Inflammatory macrophage treated with lipopolysaccharide for 4 hours (primary cell): ENCODE measurements around the gene FOXI3.
A peak's percentile ranks its signal among the peaks of the same experiment; 100 is the strongest.

Source experiments
- DNase-seq: peaks from one replicate; pipeline ENCODE4 v3.0.0-alpha.2; 2020

Gene FOXI3

GRCh38 chr2:88452565-88452905 is at the start of gene FOXI3:
Gene FOXI3 (minus strand): TSS chr2:88452693. CDS start chr2:88452535, 158 bp downstream.
- DNase-seq = no peak

DNA sequence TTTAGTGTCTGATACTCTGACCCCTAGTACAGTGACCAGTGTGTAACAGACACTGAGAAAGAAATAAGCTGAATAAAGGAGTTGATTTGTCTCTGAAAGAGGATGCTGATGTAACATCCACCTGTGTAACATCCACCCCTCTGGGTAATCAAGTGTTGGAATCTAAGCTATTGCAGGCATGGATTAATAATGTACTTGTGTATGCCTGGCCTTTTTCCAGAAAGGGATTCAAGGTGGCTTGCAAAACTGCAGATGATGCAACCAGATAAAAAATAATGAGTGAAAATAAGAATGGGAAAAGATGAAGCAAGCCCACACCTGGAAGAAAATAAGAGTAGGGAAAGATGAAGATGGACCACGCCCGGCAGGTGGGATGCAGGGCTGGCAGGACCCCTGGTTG is 48.2 kb upstream of the FOXI3 start:
- DNase-seq = no peak

GRCh38 chr2:88499204-88499603 is 46.7 kb upstream of the FOXI3 start:
- no peak for DNase-seq

DNA sequence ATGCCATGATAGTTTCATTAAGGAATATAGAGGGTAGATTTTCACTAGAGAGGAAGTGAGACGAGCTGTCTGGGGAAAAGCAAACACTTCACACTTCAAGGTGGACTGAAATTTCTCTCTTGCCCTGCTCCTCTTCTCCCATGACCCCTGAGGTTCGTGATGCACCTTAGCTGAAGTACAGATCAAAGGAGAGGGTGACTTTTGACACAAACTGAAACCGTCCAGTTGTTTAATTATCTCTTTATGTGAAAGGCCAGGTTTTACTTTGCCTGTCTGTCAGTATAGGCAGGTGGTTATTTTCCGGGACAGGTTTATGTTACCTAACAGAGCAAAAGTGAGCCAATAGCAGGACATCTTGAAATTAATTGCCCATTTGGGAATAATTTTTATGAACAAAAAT is 41.0 kb upstream of the FOXI3 start:
- no peak for DNase-seq

DNA sequence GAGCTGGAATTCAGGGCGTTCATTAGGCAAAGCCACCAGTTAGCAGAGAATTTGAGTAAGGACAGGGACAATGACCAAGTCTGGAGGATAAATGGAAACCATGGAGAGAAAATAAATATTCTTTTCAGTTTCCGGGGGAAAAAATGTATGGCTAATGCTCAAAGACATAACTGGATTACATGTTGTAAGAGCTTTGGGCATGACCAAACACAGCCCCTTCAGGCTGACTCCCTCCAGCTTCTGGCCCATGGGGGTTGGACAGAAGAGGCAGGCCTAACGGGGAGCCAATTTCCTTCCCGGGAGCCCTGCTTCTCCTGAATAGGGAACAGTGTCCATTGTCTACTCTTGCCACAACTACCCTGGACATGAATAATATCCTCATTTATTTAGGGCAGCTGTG is 39.5 kb upstream of the FOXI3 start:
- no peak for DNase-seq

- DNase-seq = no peak
Measured at GRCh38 chr2:88489181-88489580, 36.7 kb upstream of the FOXI3 start.

GRCh38 chr2:88483200-88483599 is 30.7 kb upstream of the FOXI3 start:
- no peak for DNase-seq

GRCh38 chr2:88481691-88482336 is 29.3 kb upstream of the FOXI3 start:
- peak; percentile 30 for DNase-seq

GRCh38 chr2:88472811-88473210 is 20.3 kb upstream of the FOXI3 start:
- no peak for DNase-seq

DNA sequence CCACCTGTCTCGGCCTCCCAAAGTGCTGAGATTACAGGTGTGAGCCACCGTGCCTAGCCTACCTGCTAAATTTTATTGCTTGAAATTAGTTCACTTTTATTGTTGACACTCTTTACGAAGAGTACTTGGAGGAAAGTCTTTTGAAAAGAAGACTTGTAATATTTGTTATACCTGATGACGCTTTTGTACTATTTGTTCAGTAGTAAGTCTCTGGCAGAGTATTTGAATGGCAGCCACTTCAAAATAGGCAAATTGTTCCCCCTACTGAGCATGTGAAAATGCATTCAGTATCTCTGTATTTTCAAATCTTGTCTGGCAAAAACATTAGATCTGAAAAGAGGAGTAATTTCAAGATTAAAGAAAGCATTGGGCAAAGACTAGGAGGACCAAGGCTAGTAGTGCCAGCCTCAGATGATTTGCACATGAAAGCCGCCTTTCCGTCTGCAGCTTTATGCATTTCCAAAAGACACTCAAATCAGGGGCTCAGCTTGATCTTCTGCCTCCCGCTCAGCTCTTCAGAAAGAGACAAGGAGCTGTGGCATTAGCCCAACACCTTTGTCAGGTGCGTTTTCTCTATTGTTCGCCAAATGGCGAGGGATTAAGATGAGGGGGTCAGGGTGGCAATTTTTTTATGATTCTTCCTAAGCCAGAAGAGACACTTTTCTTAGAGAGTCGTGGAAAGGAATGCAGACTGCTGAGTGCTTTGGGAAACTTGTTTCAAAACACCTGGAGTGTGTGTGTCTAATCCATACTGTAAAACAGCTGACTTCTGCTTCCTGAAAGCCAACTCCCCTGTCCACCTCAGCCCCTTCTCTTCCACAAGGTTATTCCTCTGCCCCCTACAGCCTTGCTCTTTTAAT is 18.8 kb upstream of the FOXI3 start:
- DNase-seq = no peak

GRCh38 chr2:88469202-88470114 is 17.0 kb upstream of the FOXI3 start:
- DNase-seq = no peak

GRCh38 chr2:88464153-88464552 is 11.7 kb upstream of the FOXI3 start:
- DNase-seq = no peak

DNA sequence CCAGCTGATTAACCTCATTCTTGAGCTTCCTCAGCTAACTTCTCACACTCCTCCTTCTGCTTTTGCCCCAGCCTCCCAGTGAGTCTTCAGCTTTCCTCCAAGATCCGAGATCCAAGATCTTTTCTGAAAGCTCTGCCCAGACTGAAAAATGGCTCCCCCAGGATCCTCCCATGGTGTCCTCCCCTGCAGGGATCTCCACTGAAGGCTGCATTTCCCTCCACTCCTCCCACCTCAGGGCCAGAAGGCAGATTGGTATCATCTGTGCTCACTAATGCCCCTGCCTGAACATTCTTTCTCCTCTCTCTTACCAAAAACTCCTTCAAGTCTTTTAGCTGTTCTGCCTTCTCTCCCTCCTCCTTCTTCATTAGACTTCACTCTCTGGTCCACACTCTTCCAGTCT is 6.1 kb upstream of the FOXI3 start:
- DNase-seq = no peak

- DNase-seq = peak; percentile 2
Measured at GRCh38 chr2:88452980-88453582, 588 bp upstream of the FOXI3 start.

DNA sequence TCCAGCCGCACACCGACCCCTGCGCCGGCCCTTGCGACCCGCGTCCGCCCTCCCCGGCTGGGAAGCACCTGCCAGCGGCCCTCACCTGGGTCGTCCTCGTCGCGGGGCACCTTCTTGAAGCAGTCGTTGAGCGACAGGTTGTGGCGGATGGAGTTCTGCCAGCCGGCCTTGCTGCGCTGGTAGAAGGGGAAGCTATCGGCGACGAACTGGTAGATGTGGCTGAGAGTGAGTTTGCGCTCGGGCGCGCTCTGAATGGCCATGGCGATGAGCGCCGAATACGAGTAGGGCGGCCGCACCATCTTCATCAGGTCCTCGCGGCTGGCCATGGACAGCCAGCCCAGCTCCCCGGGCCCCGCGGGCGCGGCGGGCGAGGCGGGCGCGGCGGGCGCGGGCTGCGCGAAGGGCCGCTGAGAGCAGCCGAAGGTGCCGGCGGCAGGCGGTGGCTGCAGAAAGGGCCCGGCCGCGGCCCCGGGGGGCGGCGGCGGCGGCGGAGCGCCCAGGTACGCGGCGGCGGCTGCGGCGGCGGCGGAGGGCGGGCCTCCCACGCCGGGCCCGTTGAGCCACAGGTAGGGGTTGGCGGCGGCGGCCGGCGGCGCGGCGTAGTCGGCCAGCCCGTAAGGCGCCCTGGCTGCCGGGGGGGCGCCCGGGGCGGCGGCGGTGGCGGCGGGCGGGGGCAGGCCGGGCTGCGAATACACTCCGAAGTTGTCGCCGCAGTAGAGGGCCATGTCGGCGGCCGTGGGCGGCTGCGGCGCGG is 505 bp downstream of the FOXI3 start:
- DNase-seq = peak; percentile 2

DNA sequence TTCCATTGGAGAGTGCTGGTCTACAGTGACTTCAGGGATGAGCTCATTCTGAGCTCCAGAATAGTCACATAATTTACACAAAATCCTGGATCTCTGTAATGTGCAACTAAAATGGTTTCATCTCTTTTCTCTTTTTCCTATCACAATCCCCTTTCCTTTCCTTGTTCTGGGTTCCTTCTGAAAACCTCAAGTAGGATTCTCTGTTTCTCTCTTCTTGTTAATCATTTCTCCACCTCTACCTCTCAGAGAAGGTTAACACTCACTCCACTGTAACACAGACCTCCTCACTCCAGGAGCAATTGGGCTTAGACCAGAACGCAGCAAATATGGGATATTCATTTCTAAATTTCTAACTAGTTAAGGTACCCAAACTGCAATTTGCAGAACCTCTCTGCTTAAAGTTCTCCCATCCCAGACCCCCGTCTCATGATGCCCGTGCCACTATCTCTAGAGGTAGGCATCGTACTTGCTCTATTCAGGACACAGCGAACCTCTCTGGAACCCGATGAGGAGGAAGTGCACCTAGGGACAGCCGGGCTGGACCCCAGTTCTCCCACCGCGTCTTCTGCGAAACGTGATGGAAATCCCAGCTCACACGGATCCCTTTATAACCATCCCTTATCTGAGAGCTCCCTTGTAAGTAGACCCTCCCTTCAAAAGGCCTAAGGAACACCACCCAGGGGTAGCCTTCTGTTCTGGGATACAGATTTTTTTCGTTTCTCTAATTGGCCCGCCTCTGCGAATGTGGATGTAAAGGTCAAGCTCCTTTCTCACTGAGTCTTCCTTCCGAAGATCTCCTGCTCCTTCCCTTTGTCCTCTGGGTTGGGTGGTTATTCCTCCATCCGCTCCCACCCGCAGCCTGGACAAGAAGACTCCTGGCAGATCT is 1.3 kb downstream of the FOXI3 start:
- DNase-seq = no peak

DNA sequence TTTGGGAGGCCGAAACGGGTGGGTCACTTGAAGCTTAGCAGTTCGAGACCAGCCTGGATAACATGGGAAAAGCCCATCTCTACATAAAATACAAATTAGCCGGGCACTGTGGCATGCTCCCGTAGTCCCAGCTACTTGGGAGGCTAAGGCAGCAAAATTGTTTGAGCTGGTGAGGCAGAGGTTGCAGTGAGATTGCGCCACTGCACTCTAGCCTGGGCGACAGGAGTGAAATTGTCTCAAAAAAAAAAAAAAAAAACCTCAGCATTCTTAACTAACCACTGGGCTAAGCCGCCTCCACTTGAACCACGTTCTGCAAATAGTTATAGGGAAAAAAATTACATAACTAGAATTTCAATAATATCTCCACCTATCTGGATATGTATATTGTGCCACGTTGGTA is 2.3 kb downstream of the FOXI3 start:
- DNase-seq = no peak

DNA sequence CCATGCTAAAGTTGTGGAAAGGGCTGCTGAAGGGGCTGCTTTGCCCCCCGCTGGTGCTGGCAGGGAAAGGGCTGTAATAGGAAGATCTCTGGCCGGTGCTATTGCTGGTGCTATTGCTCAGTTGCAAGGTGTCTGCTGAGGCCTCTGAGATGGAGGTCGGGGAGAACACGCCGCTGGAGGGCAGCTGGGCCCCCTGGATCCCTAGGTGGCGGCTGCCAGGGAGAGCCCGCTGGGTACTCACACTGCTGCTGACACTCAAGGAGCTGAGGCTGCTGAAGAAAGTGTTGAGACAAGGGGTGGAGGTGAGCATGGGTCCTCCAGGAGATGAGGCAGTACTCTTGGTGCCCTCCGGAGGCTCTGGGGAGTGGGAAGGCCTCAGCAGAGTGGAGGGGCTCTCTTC is 4.2 kb downstream of the FOXI3 start:
- no peak for DNase-seq

GRCh38 chr2:88443353-88443938 is 9.0 kb downstream of the FOXI3 start:
- no peak for DNase-seq

DNA sequence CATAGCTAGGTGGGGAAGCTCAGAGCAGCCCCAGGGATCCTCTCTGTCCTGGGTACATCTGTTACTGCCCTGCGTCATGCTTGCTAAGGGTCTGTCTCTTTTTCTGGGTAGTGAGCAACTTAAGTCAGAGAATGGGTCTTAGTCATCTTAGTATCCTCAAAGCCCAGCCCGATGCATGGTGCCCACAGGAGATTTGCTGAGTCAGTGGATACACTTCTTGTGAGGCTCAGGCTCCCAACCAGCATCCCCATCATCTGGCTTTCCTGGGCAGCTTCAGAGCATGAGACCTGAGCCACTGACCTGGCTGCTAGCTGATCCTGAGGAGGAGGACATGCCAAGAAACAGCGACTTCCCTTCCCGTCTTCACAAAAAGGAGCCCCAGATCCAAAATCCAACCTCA is 10.0 kb downstream of the FOXI3 start:
- DNase-seq = no peak

GRCh38 chr2:88442061-88442460 is 10.4 kb downstream of the FOXI3 start:
- no peak for DNase-seq
